Lower leg skin (tissue), 3 donors: ENCODE measurements around the gene TCP11X2.

Experiments
- POLR2A ChIP-seq, 2 donors: fragments of 450-650 bp; IDR thresholded peaks; one replicate each; pipeline ENCODE4 v1.6.1; 2016 to 2017; ENCODE audit warnings: antibody characterized with exemption in 2 of 2, mild to moderate bottlenecking in 1 of 2, moderate library complexity in 1 of 2
- TF ChIP-seq, protein P1 (sequence below), 3 donors: fragments of 450-650 bp; IDR thresholded peaks; one replicate each; pipeline ENCODE4 v1.5.1; 2016; ENCODE audit warnings: antibody characterized with exemption in 3 of 3, mild to moderate bottlenecking in 3 of 3, moderate library complexity in 2 of 3

DNA sequence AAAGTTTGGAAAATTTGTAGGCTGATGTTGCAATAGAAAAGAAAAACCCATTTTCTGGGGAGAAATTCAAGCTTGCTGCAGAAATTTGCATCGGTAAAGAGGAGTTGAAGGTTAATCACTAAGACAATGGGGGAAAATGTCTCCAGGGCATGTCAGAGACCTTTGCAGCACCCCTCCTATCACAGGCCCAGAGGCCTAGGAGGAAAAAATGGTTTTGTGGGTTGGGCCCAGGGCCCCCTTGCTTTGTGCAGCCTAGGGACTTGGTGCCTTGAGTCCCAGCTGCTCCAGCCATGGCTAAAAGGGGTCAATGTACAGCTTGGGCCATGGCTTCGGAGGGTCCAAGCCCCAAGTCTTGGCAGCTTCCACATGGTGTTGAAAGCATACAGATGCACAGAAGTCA is 27.1 kb upstream of the TCP11X2 start:
- no peak for TF ChIP-seq POLR2A (IDR thresholded peaks at IDR 0.05)
- TF ChIP-seq, protein P1, sequence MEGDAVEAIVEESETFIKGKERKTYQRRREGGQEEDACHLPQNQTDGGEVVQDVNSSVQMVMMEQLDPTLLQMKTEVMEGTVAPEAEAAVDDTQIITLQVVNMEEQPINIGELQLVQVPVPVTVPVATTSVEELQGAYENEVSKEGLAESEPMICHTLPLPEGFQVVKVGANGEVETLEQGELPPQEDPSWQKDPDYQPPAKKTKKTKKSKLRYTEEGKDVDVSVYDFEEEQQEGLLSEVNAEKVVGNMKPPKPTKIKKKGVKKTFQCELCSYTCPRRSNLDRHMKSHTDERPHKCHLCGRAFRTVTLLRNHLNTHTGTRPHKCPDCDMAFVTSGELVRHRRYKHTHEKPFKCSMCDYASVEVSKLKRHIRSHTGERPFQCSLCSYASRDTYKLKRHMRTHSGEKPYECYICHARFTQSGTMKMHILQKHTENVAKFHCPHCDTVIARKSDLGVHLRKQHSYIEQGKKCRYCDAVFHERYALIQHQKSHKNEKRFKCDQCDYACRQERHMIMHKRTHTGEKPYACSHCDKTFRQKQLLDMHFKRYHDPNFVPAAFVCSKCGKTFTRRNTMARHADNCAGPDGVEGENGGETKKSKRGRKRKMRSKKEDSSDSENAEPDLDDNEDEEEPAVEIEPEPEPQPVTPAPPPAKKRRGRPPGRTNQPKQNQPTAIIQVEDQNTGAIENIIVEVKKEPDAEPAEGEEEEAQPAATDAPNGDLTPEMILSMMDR (IDR thresholded peaks at IDR 0.05) = no peak
